ENCODE measurements around the gene ARHGEF10L. TPM values are rescaled to one million over a fixed set of nuclear protein-coding genes. Genes with fewer than 3 reads are reported as not detected.
"Not testable (repeated sequence)": the region's sequence is repeated elsewhere in the genome, so short reads cannot be mapped to it uniquely, and the experiment has no call there.

ARHGEF10L gene
- total and polyA plus RNA-seq, 2 donors: 1.9 to 11.5 TPM

DNA sequence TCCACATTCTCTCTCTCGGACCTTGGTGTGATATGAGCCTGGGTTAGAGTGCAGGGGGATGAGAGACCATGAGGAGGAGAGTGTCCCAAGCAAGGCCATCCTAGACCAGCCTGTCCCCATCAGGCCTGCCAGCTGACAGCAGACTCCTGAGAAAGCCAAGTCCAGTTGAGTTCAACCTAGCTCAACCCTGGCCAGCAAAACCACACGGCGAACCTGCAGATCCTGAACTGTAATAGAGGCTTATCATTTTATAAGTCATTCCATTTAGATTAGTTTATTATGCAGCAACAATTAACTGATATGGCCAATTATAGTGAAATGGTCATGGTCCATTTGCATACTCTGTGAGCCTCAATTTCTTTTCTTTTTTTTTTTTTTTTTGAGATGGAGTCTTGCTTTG, 36.4 kb upstream of the ARHGEF10L start:
- WGBS: 89% methylated on average over 3 of the region's 3 CpGs
- no peaks in the 10 kb centered on the region for H3K27me3 ChIP-seq (ENCODE audit: control insufficient read depth in 2 of 2, insufficient read depth in 1 of 2, low read length in 1 of 2)
- no peak for DNase-seq (ENCODE audit: low read depth in 6 of 9, low spot score in 9 of 9)
- H3K4me1 ChIP-seq (ENCODE audit: control insufficient read depth in 2 of 2, insufficient read depth in 2 of 2, low read length in 2 of 2): no peaks in the 10 kb centered on the region
- no peak overlapping the region for H3K27ac ChIP-seq (ENCODE audit: low read depth in 1 of 2, low read length in 1 of 2)
- no peaks in the 10 kb centered on the region for H3K36me3 ChIP-seq (ENCODE audit: control insufficient read depth in 2 of 2, insufficient read depth in 2 of 2, low read length in 1 of 2)
- no peaks in the 10 kb centered on the region for H3K9me3 ChIP-seq (ENCODE audit: control insufficient read depth in 2 of 2, insufficient read depth in 1 of 2, low read length in 1 of 2)
- no peak overlapping the region for H3K4me3 ChIP-seq (ENCODE audit: low read length in 2 of 2)

DNA sequence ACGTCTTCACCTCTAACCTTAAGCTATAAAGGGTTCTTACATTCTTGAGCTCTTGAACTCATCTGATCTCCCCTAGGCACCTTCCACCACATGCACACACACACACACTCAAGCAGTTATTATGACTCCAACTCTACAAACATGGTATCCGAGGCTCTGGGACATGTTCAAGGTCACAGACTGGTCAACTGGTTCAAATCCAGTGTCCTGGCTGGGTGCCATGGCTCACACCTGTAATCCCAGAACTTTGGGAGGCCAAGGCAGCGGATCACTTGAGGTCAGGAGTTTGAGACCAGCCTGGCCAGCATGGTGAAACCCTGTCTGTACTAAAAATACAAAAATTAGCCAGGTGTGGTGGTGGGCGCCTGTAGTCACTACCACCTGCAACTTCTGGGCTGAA, 32.3 kb upstream of the ARHGEF10L start:
- not testable (repeated sequence) for H3K4me3 ChIP-seq (ENCODE audit: low read length in 2 of 2); H3K9me3 ChIP-seq (ENCODE audit: control insufficient read depth in 2 of 2, insufficient read depth in 1 of 2, low read length in 1 of 2); H3K27ac ChIP-seq (ENCODE audit: low read depth in 1 of 2, low read length in 1 of 2); H3K36me3 ChIP-seq (ENCODE audit: control insufficient read depth in 2 of 2, insufficient read depth in 2 of 2, low read length in 1 of 2); H3K4me1 ChIP-seq (ENCODE audit: control insufficient read depth in 2 of 2, insufficient read depth in 2 of 2, low read length in 2 of 2); DNase-seq (ENCODE audit: low read depth in 6 of 9, low spot score in 9 of 9); H3K27me3 ChIP-seq (ENCODE audit: control insufficient read depth in 2 of 2, insufficient read depth in 1 of 2, low read length in 1 of 2)
- 90% methylated on average over 4 of the region's 4 CpGs for WGBS

DNA sequence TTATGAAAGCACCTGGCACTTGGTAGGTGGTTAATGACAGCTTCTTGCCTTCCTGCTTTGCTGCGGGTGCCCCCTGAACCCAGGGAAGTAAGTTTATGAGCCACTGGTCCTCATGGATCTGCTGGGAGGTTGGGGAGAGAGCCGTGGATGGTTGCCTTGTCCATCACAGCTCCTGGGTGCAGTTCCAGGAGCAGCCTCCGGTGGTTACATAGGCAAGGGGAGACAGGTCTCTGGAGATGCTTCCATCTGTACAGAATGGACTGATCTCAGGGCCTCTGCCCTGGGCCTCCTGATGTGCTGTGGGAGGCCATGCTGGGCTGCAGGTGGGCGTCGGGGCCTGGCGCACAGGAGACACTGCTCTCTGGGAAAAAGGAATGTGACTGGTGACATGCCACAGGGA, 31.6 kb upstream of the ARHGEF10L start:
- Histone ChIP-seq H3K4me3 (ENCODE audit: low read length in 2 of 2) (no peak overlapping the region), H3K27me3 (ENCODE audit: control insufficient read depth in 2 of 2, insufficient read depth in 1 of 2, low read length in 1 of 2) (no peaks in the 10 kb centered on the region), H3K9me3 (ENCODE audit: control insufficient read depth in 2 of 2, insufficient read depth in 1 of 2, low read length in 1 of 2) (no peaks in the 10 kb centered on the region), H3K36me3 (ENCODE audit: control insufficient read depth in 2 of 2, insufficient read depth in 2 of 2, low read length in 1 of 2) (no peaks in the 10 kb centered on the region), H3K4me1 (ENCODE audit: control insufficient read depth in 2 of 2, insufficient read depth in 2 of 2, low read length in 2 of 2) (no peaks in the 10 kb centered on the region), H3K27ac (ENCODE audit: low read depth in 1 of 2, low read length in 1 of 2) (no peak overlapping the region)
- WGBS: 79% methylated on average over 6 of the region's 6 CpGs
- DNase-seq (ENCODE audit: low read depth in 6 of 9, low spot score in 9 of 9): no peak

DNA sequence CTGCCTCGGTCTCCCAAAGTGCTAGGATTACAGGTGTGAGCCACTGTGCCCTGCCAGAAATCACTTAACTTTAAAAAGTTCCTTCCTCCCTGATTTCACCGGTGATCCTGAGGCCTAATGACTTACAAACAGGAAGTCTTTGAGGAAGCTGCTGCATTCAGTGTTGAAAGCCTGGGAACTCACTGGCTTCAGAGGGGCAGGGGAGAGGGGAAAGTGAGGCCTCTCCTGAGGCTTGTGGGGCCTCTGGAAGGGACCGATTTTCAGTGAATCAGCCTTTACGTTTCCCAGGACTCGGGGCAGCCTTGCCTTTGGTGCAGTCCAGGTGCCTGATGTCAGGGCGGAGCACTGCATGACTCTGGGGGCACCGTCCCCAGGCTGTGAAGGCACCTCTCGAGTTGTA, 30.1 kb upstream of the ARHGEF10L start:
- no peaks in the 10 kb centered on the region for H3K4me1 ChIP-seq (ENCODE audit: control insufficient read depth in 2 of 2, insufficient read depth in 2 of 2, low read length in 2 of 2)
- H3K36me3 ChIP-seq (ENCODE audit: control insufficient read depth in 2 of 2, insufficient read depth in 2 of 2, low read length in 1 of 2): no peaks in the 10 kb centered on the region
- no peak overlapping the region for H3K27ac ChIP-seq (ENCODE audit: low read depth in 1 of 2, low read length in 1 of 2)
- 48% methylated on average over 8 of the region's 8 CpGs for WGBS
- H3K9me3 ChIP-seq (ENCODE audit: control insufficient read depth in 2 of 2, insufficient read depth in 1 of 2, low read length in 1 of 2): no peaks in the 10 kb centered on the region
- H3K4me3 ChIP-seq (ENCODE audit: low read length in 2 of 2): no peak overlapping the region
- DNase-seq (ENCODE audit: low read depth in 6 of 9, low spot score in 9 of 9): no peak
- H3K27me3 ChIP-seq (ENCODE audit: control insufficient read depth in 2 of 2, insufficient read depth in 1 of 2, low read length in 1 of 2): no peaks in the 10 kb centered on the region

DNA sequence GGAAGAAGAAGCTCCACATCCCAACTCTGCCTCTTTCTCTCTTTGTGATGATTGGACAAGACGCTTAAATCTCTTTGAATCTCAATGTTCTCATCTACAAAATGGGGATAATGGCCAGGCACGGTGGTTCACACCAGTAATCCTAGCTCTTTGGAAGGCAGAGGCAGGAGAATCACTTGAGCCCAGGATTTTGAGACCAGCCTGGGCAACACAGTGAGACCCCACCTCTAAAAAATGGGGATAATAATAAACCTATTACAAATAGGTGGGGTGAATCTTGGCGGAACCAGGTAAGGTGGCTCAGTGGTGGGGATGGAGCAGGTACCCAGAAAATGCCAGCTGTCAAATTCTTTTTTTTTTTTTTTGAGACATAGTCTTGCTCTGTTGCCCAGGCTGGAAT, 29.4 kb upstream of the ARHGEF10L start:
- DNase-seq (ENCODE audit: low read depth in 6 of 9, low spot score in 9 of 9): no peak
- H3K27ac ChIP-seq (ENCODE audit: low read depth in 1 of 2, low read length in 1 of 2): no peak overlapping the region
- no peaks in the 10 kb centered on the region for H3K36me3 ChIP-seq (ENCODE audit: control insufficient read depth in 2 of 2, insufficient read depth in 2 of 2, low read length in 1 of 2)
- 79% methylated on average over 3 of the region's 3 CpGs for WGBS
- H3K4me3 ChIP-seq (ENCODE audit: low read length in 2 of 2): no peak overlapping the region
- H3K9me3 ChIP-seq (ENCODE audit: control insufficient read depth in 2 of 2, insufficient read depth in 1 of 2, low read length in 1 of 2): no peaks in the 10 kb centered on the region
- peaks cover 0 to 2% of the 10 kb centered on the region in 2 donors for H3K27me3 ChIP-seq (ENCODE audit: control insufficient read depth in 2 of 2, insufficient read depth in 1 of 2, low read length in 1 of 2)
- no peaks in the 10 kb centered on the region for H3K4me1 ChIP-seq (ENCODE audit: control insufficient read depth in 2 of 2, insufficient read depth in 2 of 2, low read length in 2 of 2)

DNA sequence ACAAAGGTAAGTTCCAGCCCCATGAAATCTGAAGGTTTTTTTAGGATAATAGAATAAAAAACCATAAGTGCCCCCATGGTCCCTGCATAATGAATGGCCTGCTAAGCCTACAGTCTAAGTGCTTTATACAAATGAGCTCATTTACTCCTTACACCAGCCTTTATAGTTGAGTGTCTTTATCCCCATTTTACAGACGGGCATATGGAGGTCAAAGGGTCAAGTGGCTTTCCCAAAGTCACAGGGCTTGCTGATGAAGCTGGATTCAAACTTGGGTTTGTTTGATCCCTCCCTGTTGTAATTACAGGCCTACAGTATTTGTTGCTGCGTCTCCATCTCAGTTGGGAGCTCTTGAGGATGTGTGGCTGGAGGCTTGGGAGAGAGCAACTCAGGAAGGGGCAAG, 28.3 kb upstream of the ARHGEF10L start:
- WGBS: 95% methylated on average over 2 of the region's 2 CpGs
- Histone ChIP-seq H3K4me1 (ENCODE audit: control insufficient read depth in 2 of 2, insufficient read depth in 2 of 2, low read length in 2 of 2) (no peaks in the 10 kb centered on the region), H3K27ac (ENCODE audit: low read depth in 1 of 2, low read length in 1 of 2) (no peak overlapping the region), H3K27me3 (ENCODE audit: control insufficient read depth in 2 of 2, insufficient read depth in 1 of 2, low read length in 1 of 2) (peaks cover 2 to 6% of the 10 kb centered on the region in 2 donors), H3K36me3 (ENCODE audit: control insufficient read depth in 2 of 2, insufficient read depth in 2 of 2, low read length in 1 of 2) (no peaks in the 10 kb centered on the region), H3K9me3 (ENCODE audit: control insufficient read depth in 2 of 2, insufficient read depth in 1 of 2, low read length in 1 of 2) (no peaks in the 10 kb centered on the region), H3K4me3 (ENCODE audit: low read length in 2 of 2) (no peak overlapping the region)
- no peak for DNase-seq (ENCODE audit: low read depth in 6 of 9, low spot score in 9 of 9)

DNA sequence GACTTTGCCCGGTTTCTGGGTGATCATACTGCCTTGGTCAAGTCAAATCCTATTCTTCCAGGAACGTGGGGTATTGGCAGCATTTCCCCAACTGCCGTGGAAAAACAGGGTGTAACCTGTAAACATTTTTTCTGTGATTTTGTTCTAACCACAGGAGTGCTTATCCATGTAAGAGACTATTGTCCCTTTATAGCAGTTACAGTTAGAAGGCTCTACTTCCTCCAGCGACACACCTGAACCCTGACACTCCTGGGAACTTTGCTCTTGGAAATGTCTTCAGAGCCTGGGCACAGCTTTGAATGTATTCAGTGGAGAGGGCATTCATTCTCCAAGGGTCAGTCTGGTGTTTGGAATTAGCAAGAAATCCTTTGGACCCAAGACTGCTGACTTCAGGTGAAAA, 26.4 kb upstream of the ARHGEF10L start:
- Histone ChIP-seq H3K4me3 (ENCODE audit: low read length in 2 of 2) (no peak overlapping the region), H3K36me3 (ENCODE audit: control insufficient read depth in 2 of 2, insufficient read depth in 2 of 2, low read length in 1 of 2) (no peaks in the 10 kb centered on the region), H3K27me3 (ENCODE audit: control insufficient read depth in 2 of 2, insufficient read depth in 1 of 2, low read length in 1 of 2) (peaks cover 5 to 13% of the 10 kb centered on the region in 2 donors), H3K27ac (ENCODE audit: low read depth in 1 of 2, low read length in 1 of 2) (no peak overlapping the region), H3K4me1 (ENCODE audit: control insufficient read depth in 2 of 2, insufficient read depth in 2 of 2, low read length in 2 of 2) (no peaks in the 10 kb centered on the region), H3K9me3 (ENCODE audit: control insufficient read depth in 2 of 2, insufficient read depth in 1 of 2, low read length in 1 of 2) (no peaks in the 10 kb centered on the region)
- no peak for DNase-seq (ENCODE audit: low read depth in 6 of 9, low spot score in 9 of 9)
- 92% methylated on average over 4 of the region's 4 CpGs for WGBS

DNA sequence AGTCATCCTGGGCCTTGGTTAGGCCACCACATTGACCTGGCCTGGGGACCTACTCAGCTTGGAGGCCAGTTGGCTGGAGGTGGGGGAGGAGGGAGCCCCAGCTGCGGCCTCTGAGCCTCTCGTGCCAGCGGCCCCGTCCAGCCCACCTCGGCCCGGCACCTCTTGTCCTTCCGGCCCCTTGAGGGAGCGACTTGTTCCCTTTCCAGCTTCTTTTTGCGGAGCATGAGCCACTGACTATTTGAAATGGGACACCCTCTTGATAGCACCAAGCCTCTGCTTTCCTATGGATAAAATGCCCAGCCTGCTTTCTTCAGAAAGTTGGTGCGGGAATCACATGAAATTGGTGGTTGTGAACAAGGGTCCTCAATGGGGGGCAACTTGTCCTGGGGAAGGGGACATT, 24.7 kb upstream of the ARHGEF10L start:
- 94% methylated on average over 10 of the region's 10 CpGs for WGBS
- DNase-seq (ENCODE audit: low read depth in 6 of 9, low spot score in 9 of 9): no peak

DNA sequence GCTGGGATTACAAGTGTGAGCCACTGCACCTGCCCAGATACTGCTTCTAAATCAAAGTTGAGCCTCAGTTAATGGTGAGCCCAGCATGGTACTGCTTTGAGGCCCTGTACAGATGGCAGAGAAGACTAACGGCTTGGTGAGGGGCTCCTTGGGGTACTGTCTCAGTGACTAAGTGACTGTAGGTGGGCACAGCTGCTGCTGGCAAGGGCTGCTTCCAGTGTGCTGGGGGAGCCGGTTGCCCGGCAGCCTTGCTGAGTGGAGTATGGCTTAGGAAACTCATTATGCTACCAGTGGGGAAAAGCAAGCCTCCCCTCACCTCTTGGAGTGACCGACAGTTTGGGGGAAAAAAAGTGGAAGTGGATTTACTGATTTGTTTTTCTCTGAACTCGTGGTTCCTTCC, 23.6 kb upstream of the ARHGEF10L start:
- H3K4me1 ChIP-seq (ENCODE audit: control insufficient read depth in 2 of 2, insufficient read depth in 2 of 2, low read length in 2 of 2): no peaks in the 10 kb centered on the region
- H3K27me3 ChIP-seq (ENCODE audit: control insufficient read depth in 2 of 2, insufficient read depth in 1 of 2, low read length in 1 of 2): peaks cover 5 to 23% of the 10 kb centered on the region in 2 donors
- no peak for DNase-seq (ENCODE audit: low read depth in 6 of 9, low spot score in 9 of 9)
- 31% methylated on average over 5 of the region's 5 CpGs for WGBS
- H3K4me3 ChIP-seq (ENCODE audit: low read length in 2 of 2): no peak overlapping the region
- H3K9me3 ChIP-seq (ENCODE audit: control insufficient read depth in 2 of 2, insufficient read depth in 1 of 2, low read length in 1 of 2): no peaks in the 10 kb centered on the region
- no peaks in the 10 kb centered on the region for H3K36me3 ChIP-seq (ENCODE audit: control insufficient read depth in 2 of 2, insufficient read depth in 2 of 2, low read length in 1 of 2)
- no peak overlapping the region for H3K27ac ChIP-seq (ENCODE audit: low read depth in 1 of 2, low read length in 1 of 2)

More for the DNA sequence above, 24.7 kb upstream of the ARHGEF10L start:
- Histone ChIP-seq H3K9me3 (ENCODE audit: control insufficient read depth in 2 of 2, insufficient read depth in 1 of 2, low read length in 1 of 2) (no peaks in the 10 kb centered on the region), H3K4me3 (ENCODE audit: low read length in 2 of 2) (no peak overlapping the region), H3K4me1 (ENCODE audit: control insufficient read depth in 2 of 2, insufficient read depth in 2 of 2, low read length in 2 of 2) (no peaks in the 10 kb centered on the region), H3K27me3 (ENCODE audit: control insufficient read depth in 2 of 2, insufficient read depth in 1 of 2, low read length in 1 of 2) (peaks cover 5 to 13% of the 10 kb centered on the region in 2 donors), H3K27ac (ENCODE audit: low read depth in 1 of 2, low read length in 1 of 2) (no peak overlapping the region), H3K36me3 (ENCODE audit: control insufficient read depth in 2 of 2, insufficient read depth in 2 of 2, low read length in 1 of 2) (no peaks in the 10 kb centered on the region)

All from thymus (tissue), 11 donors.